Amniotic stem cell (primary cell): ENCODE data around the gene FGGY.
"Not testable (repeated sequence)": the region's sequence is repeated elsewhere in the genome, so short reads cannot be mapped to it uniquely, and the experiment has no call there.

Experiments used
- DNase-seq: peaks from one replicate; lab custom pipeline; 2025; lab: John Stamatoyannopoulos, UW

The FGGY gene

DNA sequence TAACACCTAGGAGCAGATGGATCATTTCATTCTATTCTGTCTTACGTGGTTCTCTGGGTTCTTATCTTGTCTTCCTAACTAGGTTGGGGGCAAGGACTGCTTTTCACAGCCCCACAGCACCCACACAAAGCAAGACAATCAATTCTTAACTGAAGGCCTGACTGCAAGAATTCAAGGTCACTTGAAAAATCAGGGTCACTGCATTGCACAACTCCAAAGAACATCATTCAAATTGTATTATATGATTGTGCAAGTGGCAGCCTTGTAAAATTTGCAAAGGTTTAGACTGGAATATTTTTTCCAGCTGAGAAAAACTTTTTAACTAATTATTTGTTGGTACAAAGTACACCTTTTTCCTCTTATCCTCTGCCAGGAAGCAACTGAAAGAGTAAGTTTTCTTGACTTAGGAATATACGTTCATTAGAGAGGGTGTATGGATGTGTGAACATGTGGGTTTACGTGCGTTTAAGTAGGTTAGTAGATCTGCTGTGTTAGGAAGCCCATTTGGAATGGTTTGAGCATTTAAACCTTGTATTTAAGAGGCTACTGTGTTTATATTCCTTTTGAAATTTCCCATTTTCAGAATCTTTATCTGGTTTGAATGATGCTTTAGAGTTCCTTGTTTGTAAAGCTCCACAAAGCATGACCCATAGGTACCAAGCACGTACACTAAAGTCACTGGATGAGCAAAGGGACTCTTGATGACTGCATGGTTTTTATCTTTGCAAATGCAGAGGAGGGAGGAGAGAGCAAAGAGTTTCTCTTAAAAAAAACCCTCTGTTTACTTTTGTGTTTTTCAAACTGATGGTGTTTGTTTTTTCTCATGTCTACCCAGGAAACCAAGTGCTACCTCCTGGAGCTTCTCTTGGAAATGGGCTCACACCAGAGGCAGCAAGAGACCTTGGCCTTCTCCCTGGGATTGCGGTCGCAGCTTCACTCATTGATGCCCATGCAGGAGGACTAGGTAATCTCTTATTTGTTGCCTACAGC is 214.9 kb downstream of the FGGY start:
- no peak for DNase-seq

GRCh38 chr1:59512702-59513101 is 215.8 kb downstream of the FGGY start:
- no peak for DNase-seq

GRCh38 chr1:59514061-59514909 is 217.4 kb downstream of the FGGY start:
- DNase-seq = no peak

DNA sequence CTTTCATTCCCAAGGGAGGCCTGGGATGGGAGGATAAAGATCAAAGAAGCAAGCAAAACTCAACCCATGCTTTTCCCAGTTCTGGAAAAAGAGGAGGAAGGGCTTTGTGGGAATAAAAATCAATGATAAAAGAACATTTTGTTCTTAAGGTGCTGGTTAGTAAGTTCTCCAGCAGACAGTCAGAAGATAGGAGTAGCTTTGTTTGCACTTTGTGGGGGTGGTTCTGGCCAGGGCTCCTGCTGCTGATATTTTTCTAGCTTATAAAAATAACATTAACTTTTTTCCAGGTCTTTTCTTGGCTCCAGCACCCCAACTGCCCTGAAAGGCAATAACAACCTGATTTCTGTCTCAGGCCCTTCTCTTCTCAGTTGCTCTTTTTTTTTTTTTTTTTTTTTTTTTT is 220.0 kb downstream of the FGGY start:
- no peak for DNase-seq

DNA sequence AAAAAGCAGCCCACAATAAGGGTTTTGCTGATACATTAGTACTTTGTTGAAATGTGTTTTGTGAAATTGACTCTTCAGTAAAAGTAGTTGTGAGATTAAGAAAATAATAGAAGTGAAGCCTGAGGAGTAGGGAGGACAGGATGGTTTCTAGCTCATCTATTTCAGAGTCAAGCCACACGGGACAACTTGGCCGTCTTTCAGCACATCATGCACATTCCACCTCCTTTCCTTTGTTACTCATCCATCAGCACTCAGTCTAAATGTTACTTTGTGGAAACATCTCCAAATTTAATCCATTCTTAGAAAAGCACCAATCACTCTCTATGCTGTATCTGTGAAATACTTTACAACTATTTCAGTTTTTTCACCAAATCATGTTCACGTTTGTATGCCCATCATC is 223.3 kb downstream of the FGGY start:
- DNase-seq = no peak

DNA sequence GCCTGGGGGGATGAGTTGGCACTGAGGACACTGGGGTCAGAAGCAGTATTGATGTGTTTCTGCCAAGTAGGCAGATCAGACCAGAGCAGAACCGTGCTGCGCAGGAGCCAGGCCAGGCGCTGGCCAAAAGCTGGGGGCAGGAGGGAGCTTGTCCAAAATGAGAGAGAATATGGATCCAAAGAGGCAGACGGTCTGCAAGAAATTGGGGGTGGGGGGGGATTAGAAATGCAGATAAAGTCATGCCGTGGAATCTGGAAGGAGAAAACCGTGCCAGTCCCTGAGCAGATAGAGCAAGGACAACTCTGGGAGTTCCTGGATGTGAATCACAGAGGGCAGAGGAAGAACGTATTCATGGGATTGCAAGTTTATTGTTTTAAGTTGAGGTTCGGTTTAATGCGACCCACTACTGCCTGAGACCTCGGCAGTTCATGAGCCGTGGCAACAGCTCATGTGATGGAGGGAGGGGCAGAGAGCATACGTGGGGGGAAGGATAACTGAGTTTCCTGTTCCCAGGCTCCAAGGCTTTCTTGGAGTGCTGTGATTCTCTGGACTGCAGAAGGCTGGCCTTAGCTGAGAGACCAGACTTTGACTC is 224.0 kb downstream of the FGGY start:
- no peak for DNase-seq

DNA sequence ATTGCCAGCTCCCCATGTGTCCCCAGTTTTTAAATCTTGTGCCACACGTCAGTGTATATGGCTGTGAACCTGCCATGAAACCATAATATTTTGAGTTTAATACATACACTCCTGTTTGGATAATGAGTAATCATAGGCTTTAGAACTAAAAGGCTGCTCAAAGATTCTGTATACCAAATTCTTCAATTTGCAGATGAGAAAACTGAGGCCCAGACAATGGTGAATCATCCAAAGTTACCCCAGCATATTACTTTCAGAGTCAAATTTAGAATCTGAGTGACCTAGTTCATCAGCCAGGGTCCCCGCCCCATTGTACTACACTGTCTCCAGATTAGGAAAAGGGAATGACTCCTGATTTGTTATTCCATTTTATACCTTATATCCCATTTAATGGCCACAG is 224.6 kb downstream of the FGGY start:
- no peak for DNase-seq

GRCh38 chr1:59522925-59523505 is 226.1 kb downstream of the FGGY start:
- DNase-seq = no peak

GRCh38 chr1:59523745-59524450 is 227.0 kb downstream of the FGGY start:
- no peak for DNase-seq

DNA sequence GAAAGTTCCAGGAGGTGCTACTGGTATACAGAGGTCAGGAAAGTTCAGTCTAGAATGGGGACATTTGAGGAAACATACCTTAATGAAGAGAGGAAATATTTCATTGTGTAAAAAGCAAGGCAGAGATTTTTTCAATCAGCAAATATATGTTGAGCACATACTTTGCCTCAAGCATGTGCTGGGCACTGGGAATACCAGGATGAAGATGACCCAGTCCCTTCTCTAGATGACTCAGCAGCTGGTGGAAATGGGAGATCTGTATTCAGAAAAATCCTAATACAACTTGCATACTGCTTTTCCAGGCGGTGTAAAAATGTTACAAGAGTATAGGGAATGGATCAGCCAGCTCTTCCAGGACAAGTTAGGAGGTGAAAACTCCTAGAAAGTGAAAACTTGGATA is 229.3 kb downstream of the FGGY start:
- no peak for DNase-seq

DNA sequence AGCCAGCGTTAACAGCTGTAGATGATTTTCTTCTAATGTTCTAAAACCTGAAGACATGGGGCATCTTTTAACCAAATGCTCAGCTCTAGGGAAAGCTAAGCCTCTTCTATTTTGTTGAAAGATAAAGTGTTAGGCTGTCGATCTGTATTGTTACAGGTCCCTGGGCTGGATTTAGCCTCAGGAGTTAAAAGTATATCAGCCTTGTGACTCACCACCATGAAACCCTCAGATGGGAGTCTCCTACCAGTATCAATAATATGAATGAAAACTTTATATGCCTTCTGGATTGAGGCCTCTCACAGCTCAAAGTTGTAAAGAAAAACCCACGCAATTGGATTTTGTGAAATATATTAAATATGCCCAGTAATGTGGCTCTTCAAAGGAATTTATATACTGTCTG is 231.6 kb downstream of the FGGY start:
- no peak for DNase-seq

- no peak for DNase-seq
Observed at GRCh38 chr1:59528900-59529299, 232.0 kb downstream of the FGGY start.

GRCh38 chr1:59530119-59530518 is 233.2 kb downstream of the FGGY start:
- DNase-seq = no peak

- no peak for DNase-seq
Observed at GRCh38 chr1:59532102-59532501, 235.2 kb downstream of the FGGY start.

- DNase-seq = not testable (repeated sequence)
Observed at GRCh38 chr1:59538476-59538875, 241.6 kb downstream of the FGGY start.

DNA sequence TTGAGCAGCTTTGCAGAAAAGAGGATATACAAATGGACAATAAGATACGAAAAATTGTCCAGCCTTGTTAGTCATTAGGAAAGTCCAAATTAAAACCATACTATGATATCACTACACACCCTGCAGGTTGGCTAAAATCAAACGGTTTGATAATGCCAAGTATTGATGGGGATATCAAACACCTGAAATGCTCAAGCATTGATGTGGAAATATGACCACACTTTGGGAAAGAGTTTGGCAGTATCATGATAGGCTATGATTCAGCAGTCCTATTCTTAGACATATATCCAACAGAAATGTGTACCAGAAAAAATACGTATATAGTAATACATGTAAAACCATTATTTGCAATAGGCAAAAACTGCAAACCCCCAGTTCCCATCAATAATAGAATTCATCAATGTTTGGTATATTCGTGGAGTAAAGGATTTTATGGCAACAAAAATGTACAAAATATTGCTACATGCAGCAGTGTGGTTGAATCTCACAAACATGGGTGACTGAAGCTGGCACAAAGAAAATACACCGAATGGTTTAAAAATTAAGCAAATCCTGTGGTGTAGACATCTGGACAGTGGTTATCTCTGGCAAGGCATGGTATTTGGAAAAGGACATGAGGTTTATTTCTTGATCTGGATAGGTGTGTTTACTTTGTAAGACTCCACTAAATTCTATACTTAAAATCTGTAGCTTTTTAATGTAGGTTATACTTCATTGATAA is 243.2 kb downstream of the FGGY start:
- no peak for DNase-seq

- no peak for DNase-seq
Observed at GRCh38 chr1:59541161-59541560, 244.3 kb downstream of the FGGY start.

DNA sequence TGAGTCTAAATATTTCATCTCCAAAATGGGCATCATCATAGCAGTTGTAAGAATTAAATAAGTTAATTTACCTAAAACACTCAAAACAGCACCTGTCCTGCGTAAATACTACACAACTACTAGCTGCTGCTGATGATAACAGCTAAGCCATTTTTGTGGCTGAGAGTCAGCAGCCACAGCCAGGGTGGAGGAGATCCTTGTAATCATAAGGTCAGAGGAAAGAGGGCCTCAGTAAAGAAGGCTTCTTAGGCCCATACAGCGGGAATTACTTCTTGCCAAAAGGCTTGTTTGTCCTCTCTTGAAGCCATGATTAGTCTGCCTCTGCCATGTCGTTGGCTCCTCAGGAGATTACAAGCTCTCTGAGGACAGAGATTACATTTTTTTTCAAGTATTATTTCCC is 245.0 kb downstream of the FGGY start:
- DNase-seq = no peak

DNA sequence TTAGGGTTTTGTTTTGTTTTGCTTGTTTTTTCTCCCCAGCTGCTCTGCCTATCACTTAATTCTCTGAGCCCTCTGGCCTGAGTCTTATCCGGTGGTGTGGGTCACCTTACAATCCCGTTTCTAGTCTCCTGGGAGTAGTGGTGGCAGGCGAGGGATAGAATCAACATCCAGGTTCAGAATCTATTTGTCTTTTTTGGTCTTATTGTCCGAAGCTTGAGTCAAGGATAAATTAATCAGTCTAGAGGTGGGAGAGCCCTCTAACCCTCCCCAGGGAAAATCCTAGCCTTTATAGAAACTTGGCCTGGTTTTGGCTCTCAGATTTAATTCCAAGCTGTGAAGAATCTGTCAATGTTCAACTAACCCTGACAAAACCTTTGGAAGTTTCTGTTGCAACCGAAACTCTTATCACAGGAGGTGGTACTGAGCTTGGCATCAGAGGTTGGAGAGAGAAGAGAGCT is 246.3 kb downstream of the FGGY start:
- no peak for DNase-seq

- no peak for DNase-seq
Observed at GRCh38 chr1:59544615-59545293, 247.9 kb downstream of the FGGY start.
